Activated CD4-positive, alpha-beta T cell treated with anti-CD3 and anti-CD28 coated beads, Interleukin-2, amount 50 U/mL, for 1 hour (primary cell): ENCODE data around the gene LRRFIP1.
"Not testable (repeated sequence)": the region's sequence is repeated elsewhere in the genome, so short reads cannot be mapped to it uniquely, and the experiment has no call there.

Experiments
- DNase-seq: peaks from one replicate; pipeline ENCODE4 v3.0.0-alpha.2; 2020

LRRFIP1 gene

GRCh38 chr2:237597196-237598145 is 29.9 kb upstream of the LRRFIP1 start:
- no peak for DNase-seq

DNA sequence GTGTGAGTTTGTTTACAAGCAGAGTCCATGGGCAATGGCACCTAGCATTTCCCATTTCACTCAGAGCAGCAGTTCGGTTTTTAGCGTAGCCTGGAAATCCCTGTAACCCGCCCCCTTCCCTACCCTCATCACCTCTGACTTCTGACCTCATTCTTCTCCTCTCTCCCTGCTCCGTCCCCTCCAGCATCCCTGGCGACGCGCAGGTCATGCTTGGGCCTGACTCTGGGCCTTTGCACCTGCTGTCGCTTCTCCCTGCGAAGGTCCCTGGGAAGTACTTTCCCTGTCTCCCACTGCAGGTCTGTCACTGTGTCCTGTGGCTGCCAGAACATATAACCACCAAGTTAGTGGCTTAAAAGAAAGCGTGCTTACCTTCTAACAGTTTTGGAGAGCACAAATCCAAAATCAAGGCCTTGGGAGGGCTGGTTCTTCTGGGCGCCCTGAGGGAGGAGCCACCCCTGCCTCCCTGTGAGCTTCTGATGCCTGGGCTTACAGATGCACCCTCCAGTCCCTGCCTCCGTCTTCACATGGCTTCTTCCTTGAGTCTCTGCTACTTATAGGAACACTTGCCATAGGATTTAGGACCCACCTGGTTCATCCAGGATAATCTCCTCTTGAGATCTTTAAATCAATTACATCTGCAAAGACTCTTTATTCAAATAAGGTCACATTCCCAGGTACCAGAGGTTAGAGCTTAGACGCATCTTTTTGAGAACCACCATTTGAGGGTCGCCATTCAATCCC is 28.7 kb upstream of the LRRFIP1 start:
- no peak for DNase-seq

DNA sequence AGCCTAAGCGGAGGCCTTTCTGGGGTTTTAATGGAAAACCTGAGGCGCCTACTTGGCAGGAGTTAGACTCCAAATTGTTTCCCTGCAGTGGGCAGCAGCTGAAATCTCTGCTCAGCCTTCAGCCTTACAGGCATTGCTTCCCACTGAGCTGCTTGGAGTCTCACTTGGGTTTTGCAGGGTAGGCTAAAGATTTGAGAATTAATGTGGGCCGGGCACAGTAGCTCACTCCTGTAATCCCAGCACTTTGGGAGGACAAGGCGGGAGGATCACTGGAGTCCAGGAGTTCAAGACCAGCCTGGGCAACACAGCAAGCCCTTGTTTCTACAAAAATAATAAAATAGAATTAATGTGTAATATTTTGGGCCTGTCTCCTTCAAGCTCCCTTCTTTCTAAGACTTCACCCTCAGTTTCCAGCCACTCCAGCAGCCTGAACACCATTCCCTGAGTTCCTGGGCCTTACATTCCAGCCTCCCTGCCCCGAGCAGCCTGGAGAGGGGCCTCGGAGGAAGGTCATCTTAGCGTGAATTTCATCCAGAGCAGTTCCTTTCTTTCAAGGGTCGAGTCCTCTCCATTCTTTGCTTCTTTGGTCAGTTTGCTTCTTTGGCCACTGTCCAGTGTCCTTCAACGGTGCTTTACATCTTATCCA is 27.8 kb upstream of the LRRFIP1 start:
- DNase-seq, result no peak

GRCh38 chr2:237600205-237600846 is 27.1 kb upstream of the LRRFIP1 start:
- DNase-seq, result no peak

DNA sequence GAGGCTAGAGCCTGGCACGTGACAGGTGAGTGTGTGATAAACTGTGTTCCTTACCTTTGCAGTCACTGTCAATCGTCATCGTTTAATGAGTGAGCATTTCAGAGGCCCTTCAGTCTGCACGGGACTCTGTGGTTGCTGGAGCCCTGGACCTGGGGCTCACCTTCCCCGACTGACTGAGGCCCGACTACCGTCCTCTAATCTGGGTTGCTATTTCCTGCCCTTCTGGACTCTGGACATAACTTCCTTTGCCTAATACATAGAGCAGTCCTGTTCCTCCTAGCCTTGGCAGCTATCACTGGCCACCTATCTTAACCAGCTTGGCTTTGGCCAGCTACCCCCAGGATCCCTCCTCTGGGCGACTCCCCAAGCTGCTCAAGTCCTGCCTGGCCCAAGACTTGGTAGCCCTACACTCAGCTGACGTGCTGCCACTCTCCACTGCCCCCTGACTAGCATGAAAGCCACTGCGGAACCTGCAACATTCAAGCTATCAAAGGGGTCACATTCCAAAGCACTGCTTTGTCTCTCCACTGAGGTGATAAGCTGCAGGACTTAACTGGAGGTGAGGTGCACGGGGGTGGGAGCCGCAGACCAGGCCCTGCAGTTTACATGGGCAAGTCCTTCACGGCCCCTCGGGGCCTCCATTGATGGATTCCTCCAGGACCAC is 25.8 kb upstream of the LRRFIP1 start:
- DNase-seq, result no peak

DNA sequence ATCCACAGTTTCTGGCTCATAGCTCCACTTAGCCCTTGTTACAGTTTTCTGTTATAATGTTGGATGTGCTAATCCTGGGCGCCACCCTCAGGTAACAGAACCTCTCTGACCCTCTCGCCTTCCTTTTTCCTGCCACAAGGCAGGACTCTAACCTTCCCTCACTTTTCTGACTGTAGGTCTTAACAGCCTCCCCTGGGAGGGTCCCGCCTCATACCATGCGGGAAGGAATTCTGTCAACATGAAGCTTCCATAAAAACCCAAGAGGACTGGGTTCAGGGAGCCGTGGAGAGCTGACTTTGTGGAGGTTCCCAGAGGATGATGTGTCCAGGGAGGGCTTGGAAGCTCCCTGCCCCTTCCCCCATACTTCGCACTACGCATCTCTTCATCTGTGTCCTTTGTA is 25.0 kb upstream of the LRRFIP1 start:
- DNase-seq, result no peak

- no peak for DNase-seq
These were observed 24.2 kb upstream of the LRRFIP1 start for GRCh38 chr2:237603049-237603717.

GRCh38 chr2:237603718-237604362 is 23.5 kb upstream of the LRRFIP1 start:
- peak; percentile 54 for DNase-seq

DNA sequence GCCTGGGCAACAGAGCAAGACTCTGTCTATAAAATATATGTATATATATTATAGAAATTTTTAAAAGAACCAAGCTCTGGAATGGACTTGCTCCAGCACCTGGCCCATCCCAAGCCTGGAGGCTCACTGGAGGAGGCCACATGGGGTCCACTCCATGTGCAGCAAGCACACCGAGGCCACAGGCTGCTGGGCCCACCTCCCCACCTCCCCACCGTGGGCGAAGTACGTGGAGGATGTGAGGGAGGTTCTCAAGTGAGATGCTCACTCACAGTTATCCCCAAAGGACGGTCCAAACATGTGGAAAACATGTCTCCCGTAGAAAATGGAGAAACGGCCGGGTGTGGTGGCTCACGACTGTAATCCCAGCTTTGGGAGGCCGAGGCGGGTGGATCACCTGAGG is 23.0 kb upstream of the LRRFIP1 start:
- no peak for DNase-seq

DNA sequence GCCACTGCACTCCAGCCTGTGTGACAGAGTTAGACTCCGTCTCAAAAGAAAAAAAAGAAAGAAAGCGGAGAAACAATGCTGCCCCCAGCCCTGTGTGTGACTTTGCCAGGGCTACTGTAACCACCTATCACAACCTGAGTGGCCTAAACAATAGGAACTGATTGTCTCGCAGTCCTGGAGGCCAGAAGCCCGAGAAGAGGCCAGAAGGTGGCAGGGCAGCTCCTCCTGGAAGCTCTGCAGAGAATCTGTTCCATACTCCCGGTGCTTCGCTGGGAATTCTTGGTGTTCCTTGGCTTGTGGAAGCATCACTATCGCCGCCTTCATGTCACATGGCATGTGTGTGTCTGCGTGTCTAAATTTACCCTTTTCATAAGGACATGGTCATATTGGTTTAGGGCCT is 22.4 kb upstream of the LRRFIP1 start:
- no peak for DNase-seq

DNA sequence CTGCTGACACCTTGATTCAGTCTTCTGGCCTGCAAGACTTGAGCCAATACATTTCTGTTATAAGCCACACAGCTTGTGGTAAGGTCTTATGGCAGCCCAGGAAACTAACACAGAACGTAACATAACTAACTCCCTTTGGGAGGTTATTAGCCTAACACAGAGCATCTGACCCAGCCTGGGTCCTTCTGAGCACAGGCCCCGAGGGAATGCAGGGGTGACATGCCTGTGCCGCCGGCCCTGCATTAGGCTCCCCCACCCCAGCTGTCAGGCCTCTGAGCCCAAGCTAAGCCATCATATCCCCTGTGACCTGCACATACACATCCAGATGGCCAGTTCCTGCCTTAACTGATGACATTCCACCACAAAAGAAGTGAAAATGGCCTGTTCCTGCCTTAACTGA is 20.9 kb upstream of the LRRFIP1 start:
- not testable (repeated sequence) for DNase-seq

DNA sequence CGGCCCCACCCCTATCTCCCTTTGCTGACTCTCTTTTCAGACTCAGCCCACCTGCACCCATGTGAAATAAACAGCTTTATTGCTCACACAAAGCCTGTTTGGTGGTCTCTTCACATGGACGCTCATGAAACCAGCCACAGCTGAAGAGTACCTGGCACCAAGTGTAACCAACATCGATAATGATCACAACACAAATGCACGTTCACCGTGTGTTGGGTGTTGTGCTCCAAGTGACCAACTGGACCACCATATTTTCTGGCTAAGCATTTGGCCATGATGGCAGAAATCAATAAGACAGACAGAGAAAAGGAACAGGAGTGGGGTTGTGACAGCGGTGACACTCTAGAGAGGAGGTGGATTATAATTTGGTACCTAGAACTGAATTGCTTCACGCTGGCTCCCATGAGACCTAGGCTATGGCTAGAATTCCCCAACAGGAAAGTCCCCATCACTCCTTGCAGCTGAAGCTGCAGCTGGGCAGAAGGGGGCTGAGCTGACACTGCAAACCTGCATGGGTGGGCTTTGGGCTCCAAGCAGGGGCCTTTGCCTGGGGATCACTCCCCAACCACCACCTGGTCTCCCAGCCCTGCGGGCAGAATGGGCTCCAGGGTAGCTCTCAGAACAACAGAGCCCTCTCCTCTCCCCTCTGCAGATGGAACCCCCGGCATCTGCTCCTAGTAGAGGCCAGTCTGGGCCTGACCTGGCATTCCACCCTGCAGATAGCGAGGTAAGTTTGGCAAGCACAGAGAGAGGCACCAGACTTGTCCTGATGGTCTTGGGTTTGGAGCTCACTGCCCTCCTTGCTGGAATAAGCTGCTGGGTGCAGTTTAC is 14.6 kb upstream of the LRRFIP1 start:
- DNase-seq, result no peak

DNA sequence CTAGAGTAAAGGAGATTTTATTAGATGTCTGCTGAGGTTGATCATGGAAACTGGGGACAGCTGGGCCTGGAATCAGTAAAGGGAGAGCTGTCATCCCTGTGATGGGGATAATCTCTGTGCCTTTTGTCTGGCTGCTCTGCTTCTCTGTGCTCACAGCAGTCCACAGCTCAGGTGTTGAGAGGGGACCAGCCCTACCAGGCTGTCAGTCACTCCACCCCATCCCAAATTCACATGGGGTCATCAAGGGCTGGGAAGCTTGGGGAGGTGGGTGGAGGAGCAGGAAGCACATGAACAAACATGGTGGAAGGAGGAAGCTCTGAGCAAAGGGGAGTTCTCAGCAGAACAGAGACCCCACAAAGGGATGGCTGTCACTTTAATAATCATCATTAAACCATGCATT is 13.7 kb upstream of the LRRFIP1 start:
- DNase-seq, result no peak

DNA sequence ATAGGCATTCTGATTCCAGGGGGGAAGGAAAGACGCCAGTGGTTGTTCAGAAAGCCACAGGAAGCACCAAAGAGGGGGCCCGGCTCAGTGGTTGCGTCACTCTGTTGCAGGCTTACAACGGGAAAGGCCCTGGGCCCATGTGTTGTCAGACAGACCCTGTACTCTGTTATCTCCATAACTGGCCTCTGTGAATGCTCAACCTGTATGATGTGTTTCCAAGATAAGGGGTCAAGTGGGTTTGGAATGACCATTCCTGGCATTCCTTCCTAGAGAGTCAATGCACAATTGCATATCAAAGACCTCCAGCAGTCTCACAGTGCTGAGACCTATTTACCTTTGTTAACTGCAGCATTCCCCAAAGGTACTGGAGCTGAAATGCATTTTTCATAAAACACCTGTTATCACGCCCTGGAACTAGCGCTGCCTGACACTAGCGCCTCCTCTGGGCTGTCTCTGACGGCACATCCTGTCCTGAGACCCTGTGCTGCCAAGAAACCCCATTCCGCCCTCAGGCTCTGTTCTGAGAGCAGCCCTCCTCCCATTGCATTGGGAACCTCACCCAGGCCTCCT is 13.2 kb upstream of the LRRFIP1 start:
- DNase-seq, result no peak

GRCh38 chr2:237615631-237616249 is 11.6 kb upstream of the LRRFIP1 start:
- DNase-seq, result no peak

GRCh38 chr2:237616373-237616733 is 11.0 kb upstream of the LRRFIP1 start:
- no peak for DNase-seq

GRCh38 chr2:237616734-237617586 is 10.4 kb upstream of the LRRFIP1 start:
- no peak for DNase-seq

DNA sequence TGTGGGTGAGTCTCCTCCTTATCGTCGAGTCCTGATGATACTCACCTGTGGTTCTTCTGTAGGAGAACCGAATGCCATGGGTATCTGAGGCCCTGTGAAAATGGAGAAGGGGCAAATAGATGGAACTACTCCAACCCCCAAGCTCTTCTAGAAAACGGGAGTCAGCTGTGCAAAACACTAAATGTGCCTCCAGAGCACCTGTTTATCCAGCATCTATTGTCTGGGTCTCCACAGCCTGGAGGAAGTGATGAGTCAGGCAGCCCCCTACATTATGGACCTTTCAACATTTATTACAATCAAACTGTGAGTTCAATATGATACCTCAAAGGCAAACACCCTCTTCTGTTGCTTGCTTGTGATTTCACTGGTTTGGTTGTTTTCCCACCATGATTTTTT is 9.8 kb upstream of the LRRFIP1 start:
- DNase-seq, result no peak

GRCh38 chr2:237618449-237618848 is 8.9 kb upstream of the LRRFIP1 start:
- DNase-seq, result no peak
